Measurements from ENCODE around the gene BAG3. TPM values are rescaled to one million over a fixed set of nuclear protein-coding genes. Genes with fewer than 3 reads are reported as not detected.
A peak's percentile ranks its signal among the peaks of the same experiment; 100 is the strongest.

BAG3 gene
- total RNA-seq (2014; rRNA removed; shearing (Covaris generic)) (18.1 and 20.0 TPM in 2 replicates), polyA plus RNA-seq (2016; fragmentation: Nextera tagmentation; extraction: Ambion mirVana) (88.2 and 99.5 TPM in 2 replicates)

DNA sequence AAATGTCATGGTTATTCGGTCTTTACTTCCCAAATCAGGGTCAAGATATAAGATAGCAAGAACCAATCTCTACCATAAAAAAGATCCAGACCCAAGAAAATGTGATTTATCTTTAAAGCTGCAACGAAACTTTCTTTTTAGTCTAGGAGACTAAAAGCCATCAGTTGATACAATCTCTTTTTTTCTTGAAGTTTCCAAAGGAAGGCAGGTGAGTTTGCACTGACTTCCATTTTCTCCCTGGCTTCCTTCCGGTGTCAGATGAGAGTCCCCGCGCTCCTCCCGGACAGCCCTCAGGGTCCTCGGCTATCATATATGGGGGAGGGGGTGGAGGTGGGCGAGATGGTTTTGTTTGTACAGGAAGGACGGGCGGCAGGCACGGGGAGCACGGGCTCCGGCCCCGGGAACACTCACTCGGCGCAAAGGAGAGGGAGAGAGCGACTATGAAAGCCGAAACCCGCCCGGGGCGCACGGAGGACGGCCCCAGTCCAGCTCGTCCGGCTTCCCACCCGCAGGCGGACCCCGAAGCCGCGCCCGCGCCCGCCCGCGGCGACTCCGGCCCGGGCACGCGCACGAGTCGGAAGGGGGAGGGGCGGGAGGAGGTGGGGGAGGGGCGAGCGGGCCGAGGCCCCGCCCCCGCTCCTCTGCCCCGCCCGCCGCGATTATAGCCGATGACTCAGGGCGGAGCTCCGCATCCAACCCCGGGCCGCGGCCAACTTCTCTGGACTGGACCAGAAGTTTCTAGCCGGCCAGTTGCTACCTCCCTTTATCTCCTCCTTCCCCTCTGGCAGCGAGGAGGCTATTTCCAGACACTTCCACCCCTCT lies at the start of gene BAG3:
Gene BAG3, plus strand, starts transcription at position 689 of the 822 bp plus-strand sequence. CDS start 296 bp downstream, outside the sequence.
- Histone ChIP-seq H3K27ac (peak within 1 kb of the TSS; percentile 95), H3K9me2 (ENCODE audit: insufficient read depth) (no peaks in the 10 kb centered on the region), H3K79me2 (ENCODE audit: insufficient read depth) (peaks cover 39% of the 10 kb centered on the region), H4K20me1 (ENCODE audit: insufficient read depth) (peaks cover 15% of the 10 kb centered on the region; the same call in 1 of the 2 replicates), H3K27me3 (replicated peaks; ENCODE audit: insufficient read depth) (no peaks in the 10 kb centered on the region), H3K4me2 (ENCODE audit: unreplicated experiment) (peak within 1 kb of the TSS; percentile 99), H3K4me3 (peak within 1 kb of the TSS; percentile 93), H3K36me3 (ENCODE audit: low read depth) (no peaks in the 10 kb centered on the region), H3F3A (ENCODE audit: insufficient read depth) (peaks cover 35% of the 10 kb centered on the region), H3K4me1 (ENCODE audit: insufficient read depth) (peaks cover 23% of the 10 kb centered on the region), H3K9ac (peak within 1 kb of the TSS; percentile 98), H2AFZ (peak within 1 kb of the TSS; percentile 93), H3K9me3 (ENCODE audit: low read depth) (no peaks in the 10 kb centered on the region)
- TF ChIP-seq EZH2phosphoT487 (IDR thresholded peaks at IDR 0.05; ENCODE audit: insufficient read depth, low read depth) (no peak), EZH2 (IDR thresholded peaks at IDR 0.05; ENCODE audit: insufficient read depth, poor library complexity, severe bottlenecking) (no peak)
- 2 to 7% methylated on average over 17 to 60 of the region's 60 CpGs for WGBS, 2 experiments (ENCODE audit: low coverage in 1 of 2, low lambda C conversion rate in 2 of 2, missing lambda C conversion rate in 2 of 2)
- DNase-seq, result peak; percentile 99
- in situ Hi-C loops (cut with MboI), result no loop called here

DNA sequence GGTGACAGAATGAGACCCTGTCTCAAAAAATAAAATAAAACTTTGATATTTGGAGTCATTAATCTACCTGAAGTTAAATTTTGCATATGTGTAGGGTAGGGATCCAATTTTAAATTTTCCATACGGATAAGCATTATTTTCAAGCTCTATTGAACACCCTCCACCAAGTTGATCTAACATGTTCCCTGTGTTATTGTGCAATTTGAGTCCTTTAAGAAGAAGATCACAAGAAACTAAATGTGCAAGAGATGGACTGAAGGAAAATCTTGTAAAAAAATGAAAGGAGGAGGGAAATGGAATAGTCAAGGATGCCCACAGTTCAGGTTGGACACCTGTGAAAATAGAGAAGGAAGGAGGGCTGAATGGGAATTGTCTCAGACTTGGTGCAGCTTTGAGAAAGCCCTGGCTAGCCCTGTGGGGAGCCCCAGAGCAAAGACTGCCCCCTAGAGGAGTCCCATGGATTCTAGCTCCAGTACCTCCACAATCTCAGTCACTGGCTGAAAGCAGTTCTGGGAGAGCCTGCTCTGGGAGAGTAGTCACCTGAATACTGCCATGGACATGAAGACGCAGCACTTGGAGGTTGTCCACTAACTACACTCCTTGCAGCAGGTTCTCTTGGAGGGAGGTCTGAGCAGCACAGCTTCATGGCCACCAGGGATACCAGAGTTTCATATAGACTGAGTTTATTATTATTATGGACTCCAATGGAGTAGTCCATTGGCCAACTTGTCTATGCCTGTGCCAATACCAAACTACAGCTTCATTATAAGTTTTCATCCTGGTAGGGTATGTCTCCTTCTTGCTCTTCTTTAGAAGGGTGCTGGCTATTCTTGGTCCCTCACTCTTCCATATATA lies 48.7 kb upstream of the BAG3 start:
- H3K27ac ChIP-seq, result no peak overlapping the region
- H3K4me1 ChIP-seq (ENCODE audit: insufficient read depth), result peaks cover 6% of the 10 kb centered on the region
- no peak overlapping the region for H2AFZ ChIP-seq
- H3F3A ChIP-seq (ENCODE audit: insufficient read depth), result peaks cover 2% of the 10 kb centered on the region
- H3K9me2 ChIP-seq (ENCODE audit: insufficient read depth), result no peaks in the 10 kb centered on the region
- no peaks in the 10 kb centered on the region for H4K20me1 ChIP-seq (ENCODE audit: insufficient read depth)
- H3K4me3 ChIP-seq, result no peak overlapping the region
- H3K27me3 ChIP-seq (replicated peaks; ENCODE audit: insufficient read depth), result no peaks in the 10 kb centered on the region
- H3K79me2 ChIP-seq (ENCODE audit: insufficient read depth), result peaks cover 10% of the 10 kb centered on the region
- H3K36me3 ChIP-seq (ENCODE audit: low read depth), result no peaks in the 10 kb centered on the region
- H3K9ac ChIP-seq, result no peak overlapping the region
- H3K4me2 ChIP-seq (ENCODE audit: unreplicated experiment), result no peak overlapping the region
- WGBS, 2 experiments (ENCODE audit: low coverage in 1 of 2, low lambda C conversion rate in 2 of 2, missing lambda C conversion rate in 2 of 2), result 32 to 40% methylated on average over 2 of the region's 2 CpGs
- TF ChIP-seq EZH2phosphoT487 (IDR thresholded peaks at IDR 0.05; ENCODE audit: insufficient read depth, low read depth), result no peak
- TF ChIP-seq EZH2 (IDR thresholded peaks at IDR 0.05; ENCODE audit: insufficient read depth, poor library complexity, severe bottlenecking), result no peak
- peak; percentile 64 for DNase-seq
- in situ Hi-C loops (cut with MboI), result loop anchor here (10.0 kb wide), 1 partner anchor 252 kb away; no protein-coding TSS in a partner anchor
- no peaks in the 10 kb centered on the region for H3K9me3 ChIP-seq (ENCODE audit: low read depth)

DNA sequence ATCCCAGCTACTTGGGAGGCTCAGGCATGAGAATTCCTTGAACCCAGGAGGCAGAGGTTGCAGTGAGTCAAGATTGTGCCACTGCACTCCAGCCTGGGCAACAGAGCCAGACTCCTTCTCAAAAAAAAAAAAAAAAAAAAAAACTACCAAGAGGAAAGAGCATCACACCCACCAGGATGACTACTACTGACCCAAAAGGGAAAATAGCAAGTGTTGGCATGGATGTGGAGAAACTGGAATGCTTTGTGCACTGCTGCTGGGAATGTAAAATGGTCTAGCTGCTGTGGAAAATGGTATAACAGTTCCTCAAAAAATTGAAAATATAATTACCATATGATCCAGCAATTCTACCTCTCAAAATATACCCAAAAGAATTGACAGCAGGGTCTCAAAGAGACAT lies 46.7 kb upstream of the BAG3 start:
- no peak for TF ChIP-seq EZH2 (IDR thresholded peaks at IDR 0.05; ENCODE audit: insufficient read depth, poor library complexity, severe bottlenecking)
- TF ChIP-seq EZH2phosphoT487 (IDR thresholded peaks at IDR 0.05; ENCODE audit: insufficient read depth, low read depth), result no peak
- in situ Hi-C loops (cut with MboI), result loop anchor here (10.0 kb wide), 1 partner anchor 250 kb away; no protein-coding TSS in a partner anchor
- H3K27ac ChIP-seq, result no peak overlapping the region
- H3K4me3 ChIP-seq, result no peak overlapping the region
- H4K20me1 ChIP-seq (ENCODE audit: insufficient read depth), result no peaks in the 10 kb centered on the region
- H3K4me2 ChIP-seq (ENCODE audit: unreplicated experiment), result no peak overlapping the region
- H3K9me3 ChIP-seq (ENCODE audit: low read depth), result no peaks in the 10 kb centered on the region
- H3K9me2 ChIP-seq (ENCODE audit: insufficient read depth), result no peaks in the 10 kb centered on the region
- no peaks in the 10 kb centered on the region for H3K4me1 ChIP-seq (ENCODE audit: insufficient read depth)
- H3K36me3 ChIP-seq (ENCODE audit: low read depth), result no peaks in the 10 kb centered on the region
- no peaks in the 10 kb centered on the region; the same call in 1 of the 2 replicates for H3F3A ChIP-seq (ENCODE audit: insufficient read depth)
- H3K79me2 ChIP-seq (ENCODE audit: insufficient read depth), result no peaks in the 10 kb centered on the region
- no peak overlapping the region for H2AFZ ChIP-seq
- no peak for DNase-seq
- H3K9ac ChIP-seq, result no peak overlapping the region
- no peaks in the 10 kb centered on the region for H3K27me3 ChIP-seq (replicated peaks; ENCODE audit: insufficient read depth)
